22Rv1 (cell line): ENCODE data around the gene SMTNL2.

Experiments
- CTCF ChIP-seq: fragments of 450-650 bp; IDR thresholded peaks from 2 replicates; pipeline ENCODE4 v1.5.1; 2017; ENCODE audit warnings: mild to moderate bottlenecking
- ZFX ChIP-seq: fragments of 450-650 bp; IDR thresholded peaks from 2 replicates; pipeline ENCODE4 v1.6.1; 2017; ENCODE audit warnings: antibody characterized with exemption, borderline replicate concordance

- TF ChIP-seq CTCF (no peak), ZFX (no peak)
Observed at GRCh38 chr17:4620531-4621101, 36.3 kb downstream of the SMTNL2 start.
